ENCODE results near the gene PNMT. TPM values are rescaled to one million over a fixed set of nuclear protein-coding genes. Genes with fewer than 3 reads are reported as not detected.

The PNMT gene
- total and polyA plus RNA-seq, 3 donors from 2014 or later, result 2.6 to 2.9 (median 2.7) TPM

DNA sequence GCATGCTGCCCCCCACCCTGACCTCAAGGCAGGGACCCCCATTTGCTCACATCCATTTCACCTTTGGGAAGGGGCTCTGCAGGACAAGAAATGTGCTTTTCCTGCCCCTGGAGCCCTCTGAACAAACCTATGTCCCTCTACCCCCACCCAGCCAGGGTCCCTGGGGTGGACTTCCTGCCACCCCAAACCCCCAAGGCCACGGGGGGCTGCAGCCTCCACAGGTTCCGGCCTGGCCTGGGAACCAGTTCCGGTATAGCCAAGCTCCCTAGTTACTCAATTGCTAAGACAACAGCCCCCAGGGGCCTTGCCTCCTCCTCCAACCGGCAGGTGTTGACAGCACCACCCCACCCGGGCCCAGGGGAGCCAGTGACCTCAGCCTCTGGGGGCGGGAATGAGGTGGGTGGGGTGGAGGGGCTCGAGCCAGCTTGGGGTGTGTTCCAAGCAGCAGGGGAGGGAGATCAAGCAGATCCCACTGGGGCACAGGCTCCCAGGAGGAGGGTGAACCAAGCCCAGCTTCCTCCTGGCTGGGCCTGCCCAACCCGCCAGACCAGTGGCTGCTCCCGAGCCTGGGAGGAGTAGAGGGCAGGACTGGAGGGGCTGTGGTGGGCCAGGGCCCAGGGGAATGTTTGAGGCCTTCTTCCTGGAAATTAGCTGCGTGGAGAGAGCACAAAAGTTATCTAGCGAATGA lies 6.6 kb downstream of the PNMT start:
- no peaks in the 10 kb centered on the region for H3K4me1 ChIP-seq
- H3K36me3 ChIP-seq (ENCODE audit: low read depth, missing control alignments), result no peaks in the 10 kb centered on the region
- no peak overlapping the region for H3K27ac ChIP-seq
- no peak for DNase-seq
- no peak overlapping the region for H3K4me3 ChIP-seq
- TF ChIP-seq, protein P1, sequence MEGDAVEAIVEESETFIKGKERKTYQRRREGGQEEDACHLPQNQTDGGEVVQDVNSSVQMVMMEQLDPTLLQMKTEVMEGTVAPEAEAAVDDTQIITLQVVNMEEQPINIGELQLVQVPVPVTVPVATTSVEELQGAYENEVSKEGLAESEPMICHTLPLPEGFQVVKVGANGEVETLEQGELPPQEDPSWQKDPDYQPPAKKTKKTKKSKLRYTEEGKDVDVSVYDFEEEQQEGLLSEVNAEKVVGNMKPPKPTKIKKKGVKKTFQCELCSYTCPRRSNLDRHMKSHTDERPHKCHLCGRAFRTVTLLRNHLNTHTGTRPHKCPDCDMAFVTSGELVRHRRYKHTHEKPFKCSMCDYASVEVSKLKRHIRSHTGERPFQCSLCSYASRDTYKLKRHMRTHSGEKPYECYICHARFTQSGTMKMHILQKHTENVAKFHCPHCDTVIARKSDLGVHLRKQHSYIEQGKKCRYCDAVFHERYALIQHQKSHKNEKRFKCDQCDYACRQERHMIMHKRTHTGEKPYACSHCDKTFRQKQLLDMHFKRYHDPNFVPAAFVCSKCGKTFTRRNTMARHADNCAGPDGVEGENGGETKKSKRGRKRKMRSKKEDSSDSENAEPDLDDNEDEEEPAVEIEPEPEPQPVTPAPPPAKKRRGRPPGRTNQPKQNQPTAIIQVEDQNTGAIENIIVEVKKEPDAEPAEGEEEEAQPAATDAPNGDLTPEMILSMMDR (IDR thresholded peaks at IDR 0.05), result no peak
- no peak for TF ChIP-seq POLR2A (IDR thresholded peaks at IDR 0.05)
- 65 to 67% methylated on average over 8 to 10 of the region's 11 CpGs for WGBS, 2 donors
- intact Hi-C loops (cut with DNase I; ENCODE audit: low total_unique reads), result no loop called here
- no peaks in the 10 kb centered on the region for H3K9me3 ChIP-seq
- no peaks in the 10 kb centered on the region for H3K27me3 ChIP-seq

DNA sequence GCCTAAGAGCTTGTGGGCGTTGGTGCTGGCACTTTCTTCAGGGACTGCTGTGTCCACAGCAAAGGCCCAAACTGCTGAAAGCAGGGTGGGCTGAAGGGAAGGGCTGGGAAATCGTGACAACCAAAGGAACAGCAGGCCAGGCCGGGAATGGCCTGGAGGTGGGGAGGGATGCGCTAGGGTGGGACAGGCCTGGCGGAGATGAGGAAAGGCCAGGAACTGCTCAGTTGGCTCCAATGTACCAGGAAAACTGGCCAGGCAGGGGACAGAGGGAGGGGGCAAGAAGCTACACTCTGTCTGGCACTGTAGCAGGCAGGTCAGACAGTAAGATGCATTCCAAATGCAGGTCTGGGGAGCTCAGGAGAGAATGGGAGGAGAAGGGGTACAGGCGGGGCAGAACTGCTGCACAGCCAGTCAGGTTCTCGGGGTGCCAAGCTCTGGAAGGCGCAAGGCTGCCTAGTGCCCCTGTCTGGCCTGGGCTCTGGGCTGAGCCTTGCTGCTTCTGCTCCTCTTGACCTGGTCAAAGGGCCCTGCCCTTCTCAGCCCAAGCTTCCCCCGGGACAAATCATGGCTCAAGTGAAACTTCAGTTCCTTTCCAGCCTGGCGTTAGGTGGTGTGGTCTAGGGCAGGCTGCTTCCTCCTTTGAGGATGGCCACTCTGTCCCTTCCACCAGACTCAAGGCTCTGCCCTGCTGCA lies 7.3 kb downstream of the PNMT start:
- Histone ChIP-seq H3K27me3 (no peaks in the 10 kb centered on the region), H3K9me3 (no peaks in the 10 kb centered on the region), H3K4me1 (no peaks in the 10 kb centered on the region), H3K27ac (no peak overlapping the region), H3K4me3 (no peak overlapping the region), H3K36me3 (ENCODE audit: low read depth, missing control alignments) (no peaks in the 10 kb centered on the region)
- WGBS, 2 donors, result 78 to 83% methylated on average over 8 to 10 of the region's 10 CpGs
- intact Hi-C loops (cut with DNase I; ENCODE audit: low total_unique reads), result no loop called here
- no peak for DNase-seq
- TF ChIP-seq, protein P1 (IDR thresholded peaks at IDR 0.05), result no peak
- no peak for TF ChIP-seq POLR2A (IDR thresholded peaks at IDR 0.05)

DNA sequence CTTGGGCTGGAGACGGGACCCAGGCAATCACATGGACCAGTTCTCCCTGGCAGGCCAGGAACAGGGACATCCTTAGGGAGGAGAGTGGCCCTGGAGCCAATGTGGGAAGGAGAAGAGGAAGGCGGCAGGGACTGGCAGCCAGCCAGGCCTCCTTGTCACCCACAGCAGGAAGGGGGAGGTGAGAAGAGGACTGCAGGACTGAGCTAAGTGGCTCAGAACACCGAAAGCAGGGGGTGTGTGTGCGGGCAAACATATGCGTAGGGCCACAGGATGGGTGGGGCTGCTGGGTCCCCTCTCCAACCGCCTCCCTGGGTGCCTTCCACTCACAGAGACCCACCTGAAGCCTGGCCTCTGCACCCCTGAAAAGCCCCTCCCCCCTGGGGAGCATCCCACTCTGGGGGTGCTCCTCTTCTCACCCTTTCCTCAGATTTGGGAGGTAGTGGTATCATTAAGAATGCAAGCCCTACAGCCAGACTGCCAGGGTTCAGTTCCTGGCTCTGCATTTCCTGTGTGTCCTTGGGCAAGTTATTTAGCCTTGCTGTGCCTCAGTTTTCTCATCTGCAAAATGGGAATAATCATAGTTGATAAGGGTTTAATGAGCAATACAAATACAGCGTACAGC lies 8.1 kb downstream of the PNMT start:
- no peaks in the 10 kb centered on the region for H3K36me3 ChIP-seq (ENCODE audit: low read depth, missing control alignments)
- H3K4me1 ChIP-seq, result no peaks in the 10 kb centered on the region
- TF ChIP-seq POLR2A (IDR thresholded peaks at IDR 0.05), result no peak
- TF ChIP-seq, protein P1 (IDR thresholded peaks at IDR 0.05), result no peak
- WGBS, 2 donors, result 32 to 62% methylated on average over 7 of the region's 7 CpGs
- peak; percentile 78 for DNase-seq
- no peak overlapping the region for H3K4me3 ChIP-seq
- intact Hi-C loops (cut with DNase I; ENCODE audit: low total_unique reads), result no loop called here
- H3K27ac ChIP-seq, result no peak overlapping the region
- no peaks in the 10 kb centered on the region for H3K27me3 ChIP-seq
- H3K9me3 ChIP-seq, result no peaks in the 10 kb centered on the region

DNA sequence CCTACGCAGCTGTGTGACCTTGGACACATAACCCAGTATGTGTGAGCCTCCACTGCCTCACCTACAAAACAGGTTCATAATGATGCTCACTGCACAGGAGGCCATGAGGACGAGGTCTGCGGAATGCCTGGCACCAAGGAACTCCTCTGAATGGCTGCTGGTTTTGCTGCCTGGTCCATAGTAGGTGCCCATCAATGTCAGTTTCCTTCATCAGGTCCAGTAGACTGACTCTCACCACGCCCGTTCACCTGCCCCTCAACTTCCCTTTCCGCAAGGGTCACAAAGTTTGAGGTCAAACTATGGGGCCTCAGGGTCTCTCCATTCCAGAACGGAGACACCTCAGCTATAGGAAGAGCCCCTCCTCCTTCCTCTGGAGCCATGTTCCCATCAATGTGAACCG lies 8.8 kb downstream of the PNMT start:
- Histone ChIP-seq H3K36me3 (ENCODE audit: low read depth, missing control alignments) (no peaks in the 10 kb centered on the region), H3K4me1 (no peaks in the 10 kb centered on the region), H3K9me3 (no peaks in the 10 kb centered on the region), H3K27me3 (no peaks in the 10 kb centered on the region), H3K27ac (no peak overlapping the region), H3K4me3 (no peak overlapping the region)
- no peak for DNase-seq
- WGBS, 2 donors, result 79 to 92% methylated on average over 5 to 8 of the region's 8 CpGs
- TF ChIP-seq, protein P1 (IDR thresholded peaks at IDR 0.05), result no peak
- TF ChIP-seq POLR2A (IDR thresholded peaks at IDR 0.05), result no peak
- intact Hi-C loops (cut with DNase I; ENCODE audit: low total_unique reads), result no loop called here

All from testis (tissue), 3 donors.